ENCODE data around the gene MYOM1.

GRCh38 chr18:3179430-3180089 lies 40.2 kb downstream of the MYOM1 start:
- TF ChIP-seq, protein P1, sequence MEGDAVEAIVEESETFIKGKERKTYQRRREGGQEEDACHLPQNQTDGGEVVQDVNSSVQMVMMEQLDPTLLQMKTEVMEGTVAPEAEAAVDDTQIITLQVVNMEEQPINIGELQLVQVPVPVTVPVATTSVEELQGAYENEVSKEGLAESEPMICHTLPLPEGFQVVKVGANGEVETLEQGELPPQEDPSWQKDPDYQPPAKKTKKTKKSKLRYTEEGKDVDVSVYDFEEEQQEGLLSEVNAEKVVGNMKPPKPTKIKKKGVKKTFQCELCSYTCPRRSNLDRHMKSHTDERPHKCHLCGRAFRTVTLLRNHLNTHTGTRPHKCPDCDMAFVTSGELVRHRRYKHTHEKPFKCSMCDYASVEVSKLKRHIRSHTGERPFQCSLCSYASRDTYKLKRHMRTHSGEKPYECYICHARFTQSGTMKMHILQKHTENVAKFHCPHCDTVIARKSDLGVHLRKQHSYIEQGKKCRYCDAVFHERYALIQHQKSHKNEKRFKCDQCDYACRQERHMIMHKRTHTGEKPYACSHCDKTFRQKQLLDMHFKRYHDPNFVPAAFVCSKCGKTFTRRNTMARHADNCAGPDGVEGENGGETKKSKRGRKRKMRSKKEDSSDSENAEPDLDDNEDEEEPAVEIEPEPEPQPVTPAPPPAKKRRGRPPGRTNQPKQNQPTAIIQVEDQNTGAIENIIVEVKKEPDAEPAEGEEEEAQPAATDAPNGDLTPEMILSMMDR (IDR thresholded peaks at IDR 0.05), result no peak
- TF ChIP-seq POLR2A (IDR thresholded peaks at IDR 0.05), result no peak

Data from uterus (tissue), 2 donors.